RWPE1 (cell line): ENCODE measurements around the gene CDC123.
"Not testable (repeated sequence)": the region's sequence is repeated elsewhere in the genome, so short reads cannot be mapped to it uniquely, and the experiment has no call there.

Source experiments
- CTCF ChIA-PET: fragments of 350-600 bp; sonication (Branson Sonifier 250); formaldehyde crosslinking; extraction: SDS; loops from one replicate; lab custom pipeline; 2021; lab: Yijun Ruan, JAX
- POLR2A ChIA-PET: fragments of 400-600 bp; formaldehyde crosslinking; extraction: SDS; loops from one replicate; lab custom pipeline; 2020; ENCODE audit warnings: antibody characterized with exemption; ENCODE audit not compliant: low non-redundant PET; lab: Yijun Ruan, JAX
- DNase-seq: peaks from one replicate; pipeline ENCODE4 v3.0.0; 2012; ENCODE audit warnings: low spot score
- H3K27ac ChIP-seq: fragments of 450-650 bp; 2 replicates; pipeline ENCODE4 v1.5.1; 2017
- TF ChIP-seq, protein P1 (sequence below): fragments of 450-650 bp; conservative IDR thresholded peaks from 2 replicates; pipeline ENCODE4 v1.5.1; 2017; ENCODE audit warnings: low read depth, mild to moderate bottlenecking

Gene CDC123

DNA sequence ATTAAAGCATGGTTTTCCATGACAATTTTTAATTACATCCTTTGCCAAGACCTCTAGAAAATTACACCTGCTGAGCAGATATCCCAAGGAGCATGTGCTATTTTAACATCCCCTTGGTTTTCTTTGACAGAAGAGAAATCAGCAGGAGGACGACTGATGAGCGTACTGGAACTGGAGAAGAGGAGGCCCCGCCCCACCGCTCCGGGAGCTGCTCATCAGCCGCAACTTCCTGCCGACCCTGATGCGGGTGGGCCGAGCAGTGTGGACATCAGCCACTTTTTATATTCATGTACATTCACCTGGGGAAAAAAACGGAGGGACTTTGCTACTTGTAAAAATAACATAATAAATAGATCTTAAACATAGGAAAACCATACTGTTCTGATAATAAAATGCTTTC, 54.2 kb downstream of the CDC123 start:
- TF ChIP-seq, protein P1, sequence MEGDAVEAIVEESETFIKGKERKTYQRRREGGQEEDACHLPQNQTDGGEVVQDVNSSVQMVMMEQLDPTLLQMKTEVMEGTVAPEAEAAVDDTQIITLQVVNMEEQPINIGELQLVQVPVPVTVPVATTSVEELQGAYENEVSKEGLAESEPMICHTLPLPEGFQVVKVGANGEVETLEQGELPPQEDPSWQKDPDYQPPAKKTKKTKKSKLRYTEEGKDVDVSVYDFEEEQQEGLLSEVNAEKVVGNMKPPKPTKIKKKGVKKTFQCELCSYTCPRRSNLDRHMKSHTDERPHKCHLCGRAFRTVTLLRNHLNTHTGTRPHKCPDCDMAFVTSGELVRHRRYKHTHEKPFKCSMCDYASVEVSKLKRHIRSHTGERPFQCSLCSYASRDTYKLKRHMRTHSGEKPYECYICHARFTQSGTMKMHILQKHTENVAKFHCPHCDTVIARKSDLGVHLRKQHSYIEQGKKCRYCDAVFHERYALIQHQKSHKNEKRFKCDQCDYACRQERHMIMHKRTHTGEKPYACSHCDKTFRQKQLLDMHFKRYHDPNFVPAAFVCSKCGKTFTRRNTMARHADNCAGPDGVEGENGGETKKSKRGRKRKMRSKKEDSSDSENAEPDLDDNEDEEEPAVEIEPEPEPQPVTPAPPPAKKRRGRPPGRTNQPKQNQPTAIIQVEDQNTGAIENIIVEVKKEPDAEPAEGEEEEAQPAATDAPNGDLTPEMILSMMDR: no peak
- DNase-seq: no peak
- ChIA-PET POLR2A (no interaction called here), CTCF (no interaction called here)
- no peak overlapping the region; the same call in 1 of the 2 replicates for H3K27ac ChIP-seq

DNA sequence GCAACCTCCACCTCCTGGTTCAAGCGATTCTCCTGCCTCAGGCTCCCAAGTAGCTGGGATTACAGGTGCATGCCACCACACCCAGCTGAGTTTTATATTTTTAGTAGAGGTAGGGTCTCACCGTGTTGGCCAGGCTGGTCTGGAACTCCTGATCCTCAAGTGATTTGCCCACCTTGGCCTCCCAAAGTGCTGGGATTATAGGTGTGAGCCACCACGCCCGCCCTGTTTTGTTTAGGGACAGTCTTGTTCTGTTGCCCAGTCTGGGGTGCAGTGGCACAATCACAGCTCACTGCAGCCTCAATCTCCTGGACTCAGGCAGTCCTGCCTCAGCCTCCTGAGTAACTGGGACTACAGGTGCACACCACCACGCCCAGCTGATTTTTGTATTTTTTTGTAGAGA, 54.7 kb downstream of the CDC123 start:
- POLR2A ChIA-PET, CTCF ChIA-PET, DNase-seq, H3K27ac ChIP-seq: not testable (repeated sequence)

DNA sequence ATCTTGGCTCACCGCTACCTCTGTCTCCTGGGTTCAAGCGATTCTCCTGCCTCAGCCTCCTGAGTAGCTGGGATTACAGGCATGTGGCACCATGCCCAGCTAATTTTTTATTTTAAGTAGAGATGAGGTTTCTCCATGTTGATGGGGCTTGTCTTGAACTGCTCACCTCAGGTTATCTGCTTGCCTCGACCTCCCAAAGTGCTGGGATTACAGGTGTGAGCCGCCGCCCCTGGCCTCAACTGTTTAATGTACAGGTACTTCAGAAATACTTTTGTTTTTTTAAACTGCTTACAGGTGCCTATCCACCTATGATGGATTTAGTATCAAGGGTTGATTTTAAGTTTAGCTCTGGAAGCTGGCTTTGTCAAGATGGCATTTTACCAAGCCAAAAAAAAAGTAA, 55.6 kb downstream of the CDC123 start:
- no peak for DNase-seq
- ChIA-PET POLR2A (no interaction called here), CTCF (interaction anchor here (0.6 to 0.9 kb wide), 3 partner anchors 9 to 44 kb away, joined by 3 to 5 read pairs (median 3); no protein-coding TSS in a partner anchor)
- TF ChIP-seq, protein P1: no peak
- no peak overlapping the region for H3K27ac ChIP-seq

DNA sequence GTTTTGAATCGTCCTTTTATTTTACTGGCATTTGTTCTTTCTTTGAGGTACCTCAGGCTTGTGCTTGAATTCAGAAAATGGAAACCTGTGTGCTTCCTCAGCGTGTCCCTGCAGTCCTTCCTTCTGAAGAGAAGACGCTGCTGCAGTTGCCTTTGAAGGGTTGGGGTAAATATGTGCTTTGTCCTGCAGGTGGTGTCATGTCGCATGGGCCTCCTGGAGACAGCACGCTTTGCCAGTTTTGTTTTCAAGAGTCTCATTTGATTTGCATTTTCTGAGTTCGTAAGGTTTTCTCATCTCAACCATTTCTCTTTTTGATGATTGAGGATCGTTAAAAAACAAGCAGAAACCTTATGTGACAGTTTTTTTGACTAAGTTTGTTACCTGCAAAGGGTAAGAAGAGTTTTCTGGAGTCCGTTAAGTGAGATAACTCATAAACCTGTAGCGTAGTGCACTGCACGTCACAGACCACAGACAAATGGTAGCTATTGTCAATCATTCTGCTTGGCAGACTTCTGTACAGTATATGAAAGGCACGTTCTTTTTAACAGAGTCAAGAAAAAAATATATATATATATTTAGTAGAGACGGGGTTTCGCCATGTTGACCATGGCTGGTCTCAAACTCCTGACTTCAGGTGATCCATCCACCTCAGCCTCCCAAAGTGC, 57.0 kb downstream of the CDC123 start:
- ChIA-PET CTCF (no interaction called here), POLR2A (no interaction called here)
- DNase-seq: no peak
- TF ChIP-seq, protein P1: no peak
- H3K27ac ChIP-seq: no peak overlapping the region

DNA sequence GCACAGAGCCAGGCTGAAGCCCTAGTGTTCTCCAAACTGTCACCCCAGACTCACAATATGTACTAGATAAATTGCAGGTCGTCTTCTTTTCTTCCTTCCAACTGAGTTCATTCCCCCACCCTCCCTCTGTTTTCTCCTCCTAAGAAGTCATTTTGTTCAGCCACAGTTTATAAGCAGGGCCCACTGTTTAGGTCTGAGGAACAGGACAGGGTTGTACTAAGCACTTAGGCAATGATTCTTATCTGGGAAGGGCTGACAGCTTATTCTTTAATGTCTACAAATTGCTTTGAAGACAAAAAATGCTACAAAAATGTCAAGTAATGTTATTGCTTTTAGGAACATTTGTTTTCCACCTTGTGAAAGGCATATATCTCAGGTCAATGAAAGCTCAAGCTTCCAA, 59.1 kb downstream of the CDC123 start:
- TF ChIP-seq, protein P1: no peak
- CTCF ChIA-PET: no interaction called here
- H3K27ac ChIP-seq: no peak overlapping the region
- no peak for DNase-seq
- POLR2A ChIA-PET: no interaction called here

DNA sequence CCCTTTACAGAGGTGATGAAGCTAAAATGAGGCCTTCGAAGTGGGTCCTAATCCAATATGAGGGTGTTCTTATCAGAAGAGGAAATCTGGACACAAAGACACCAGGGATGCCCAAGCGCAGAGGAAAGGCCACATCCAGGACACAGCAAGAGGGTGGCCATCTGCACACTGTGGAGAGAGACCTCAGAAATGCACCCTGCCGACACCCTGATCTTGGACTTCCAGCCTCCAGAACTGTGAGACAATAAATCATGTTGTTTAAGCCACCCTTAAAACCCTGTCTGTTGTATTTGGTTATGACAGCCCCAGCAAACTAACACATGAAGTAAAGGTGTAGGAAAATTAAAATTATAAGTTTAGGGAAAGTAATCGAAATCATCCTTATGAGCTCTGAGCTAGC, 64.0 kb downstream of the CDC123 start:
- ChIA-PET CTCF (interaction anchor here (1.0 kb wide), 1 partner anchor 8 kb away, joined by 3 read pairs; no protein-coding TSS in a partner anchor), POLR2A (no interaction called here)
- no peak overlapping the region for H3K27ac ChIP-seq
- TF ChIP-seq, protein P1: no peak
- DNase-seq: no peak

DNA sequence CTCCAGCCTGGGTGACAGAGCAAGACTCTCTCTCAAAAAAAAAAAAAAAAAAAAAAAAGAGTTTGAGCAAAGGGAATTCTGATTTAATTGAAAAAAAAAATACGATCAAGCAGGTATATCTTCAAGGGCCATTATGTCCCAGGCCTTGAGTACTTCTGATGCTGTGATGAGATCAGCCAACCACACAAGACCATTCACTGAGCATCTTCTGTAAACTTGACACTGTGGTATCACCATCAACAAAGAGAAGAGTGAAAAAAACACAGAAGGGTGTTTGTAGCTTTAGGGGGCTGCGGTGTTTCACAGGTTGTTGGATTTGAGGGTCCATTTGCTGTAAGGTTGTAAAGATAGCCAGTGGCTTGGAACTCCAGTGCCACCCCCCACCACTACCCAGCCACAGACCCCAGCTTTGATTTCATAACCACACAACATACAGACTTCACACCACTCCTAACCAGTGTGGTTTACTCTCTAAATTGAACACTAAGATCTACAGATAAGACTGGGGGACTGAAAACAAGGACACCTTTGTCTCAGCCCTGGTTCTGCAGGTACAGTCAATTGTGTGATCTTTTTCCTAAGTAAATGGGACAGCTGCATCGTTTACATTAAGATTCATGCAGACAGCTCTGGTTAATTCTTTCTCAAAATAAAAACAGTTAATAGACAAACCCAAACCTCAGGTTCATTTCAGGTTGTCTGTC, 66.4 kb downstream of the CDC123 start:
- no peak overlapping the region for H3K27ac ChIP-seq
- CTCF ChIA-PET: interaction anchor here (0.6 to 2.5 kb wide), 2 partner anchors 394 to 402 kb away, joined by 3 to 6 read pairs; no protein-coding TSS in a partner anchor
- DNase-seq: no peak
- TF ChIP-seq, protein P1: no peak
- POLR2A ChIA-PET: no interaction called here
